C4-2B (cell line): ENCODE results near the gene ZNF730.

Experiments
- ZFX ChIP-seq: fragments of 450-650 bp; IDR thresholded peaks from 2 replicates; pipeline ENCODE4 v1.6.1; 2017
- TF ChIP-seq, protein P1 (sequence below): fragments of 450-650 bp; conservative IDR thresholded peaks from 2 replicates; pipeline ENCODE4 v1.5.1; 2017; ENCODE audit warnings: mild to moderate bottlenecking

GRCh38 chr19:23095418-23095817 lies 21.4 kb upstream of the ZNF730 start:
- TF ChIP-seq, protein P1, sequence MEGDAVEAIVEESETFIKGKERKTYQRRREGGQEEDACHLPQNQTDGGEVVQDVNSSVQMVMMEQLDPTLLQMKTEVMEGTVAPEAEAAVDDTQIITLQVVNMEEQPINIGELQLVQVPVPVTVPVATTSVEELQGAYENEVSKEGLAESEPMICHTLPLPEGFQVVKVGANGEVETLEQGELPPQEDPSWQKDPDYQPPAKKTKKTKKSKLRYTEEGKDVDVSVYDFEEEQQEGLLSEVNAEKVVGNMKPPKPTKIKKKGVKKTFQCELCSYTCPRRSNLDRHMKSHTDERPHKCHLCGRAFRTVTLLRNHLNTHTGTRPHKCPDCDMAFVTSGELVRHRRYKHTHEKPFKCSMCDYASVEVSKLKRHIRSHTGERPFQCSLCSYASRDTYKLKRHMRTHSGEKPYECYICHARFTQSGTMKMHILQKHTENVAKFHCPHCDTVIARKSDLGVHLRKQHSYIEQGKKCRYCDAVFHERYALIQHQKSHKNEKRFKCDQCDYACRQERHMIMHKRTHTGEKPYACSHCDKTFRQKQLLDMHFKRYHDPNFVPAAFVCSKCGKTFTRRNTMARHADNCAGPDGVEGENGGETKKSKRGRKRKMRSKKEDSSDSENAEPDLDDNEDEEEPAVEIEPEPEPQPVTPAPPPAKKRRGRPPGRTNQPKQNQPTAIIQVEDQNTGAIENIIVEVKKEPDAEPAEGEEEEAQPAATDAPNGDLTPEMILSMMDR, result no peak
- TF ChIP-seq ZFX, result no peak
